Stimulated activated CD4-positive, alpha-beta T cell treated with anti-CD3 and anti-CD28 coated beads, Interleukin-12 subunit alpha, Interleukin-12 subunit beta, amount 100 ng/mL, for 24 hours (primary cell): Measurements from ENCODE around the gene CAPS.

Source experiments
- DNase-seq, 2 experiments: peaks; one replicate each; pipeline ENCODE4 v3.0.0-alpha.2; 2020; ENCODE audit warnings: low read depth in 2 of 2

Gene CAPS

GRCh38 chr19:5891938-5892771, 21.9 kb upstream of the CAPS start:
- no peak for DNase-seq

GRCh38 chr19:5892772-5893275, 21.2 kb upstream of the CAPS start:
- DNase-seq: no peak

GRCh38 chr19:5893296-5893903, 20.7 kb upstream of the CAPS start:
- no peak for DNase-seq

GRCh38 chr19:5893907-5894703, 19.9 kb upstream of the CAPS start:
- DNase-seq: no peak

GRCh38 chr19:5894704-5895349, 19.2 kb upstream of the CAPS start:
- no peak for DNase-seq

- no peak for DNase-seq
Observed at GRCh38 chr19:5895409-5895808, 18.6 kb upstream of the CAPS start.

GRCh38 chr19:5895890-5896289, 18.2 kb upstream of the CAPS start:
- no peak for DNase-seq

GRCh38 chr19:5896365-5897076, 17.5 kb upstream of the CAPS start:
- DNase-seq: no peak

- no peak for DNase-seq
Observed at GRCh38 chr19:5897189-5897969, 16.7 kb upstream of the CAPS start.

GRCh38 chr19:5899728-5900526, 14.1 kb upstream of the CAPS start:
- DNase-seq: no peak

GRCh38 chr19:5900976-5901375, 13.1 kb upstream of the CAPS start:
- DNase-seq: no peak

GRCh38 chr19:5903056-5903623, 10.9 kb upstream of the CAPS start:
- no peak for DNase-seq

GRCh38 chr19:5903624-5904351, 10.3 kb upstream of the CAPS start, which contains the start of gene NDUFA11:
NDUFA11 (minus strand) TSS chr19:5903790; CDS start chr19:5903708, 82 bp downstream.
- peak; percentile 94 to 97 for DNase-seq

- DNase-seq: peak; percentile 99 to 100
Observed at GRCh38 chr19:5904352-5905113, 9.5 kb upstream of the CAPS start, which contains the start of gene VMAC. VMAC (plus strand) TSS chr19:5904872; CDS start chr19:5904891, 19 bp downstream.

- DNase-seq: no peak
Observed at GRCh38 chr19:5905114-5905778, 8.8 kb upstream of the CAPS start.

- DNase-seq: no peak
Observed at GRCh38 chr19:5907241-5907640, 6.8 kb upstream of the CAPS start.
